HuH-7 (cell line): ENCODE data around the gene ZNF91.
"Not testable (repeated sequence)": the region's sequence is repeated elsewhere in the genome, so short reads cannot be mapped to it uniquely, and the experiment has no call there.

Experiments used
- DNase-seq: peaks from one replicate; pipeline ENCODE4 v3.0.0; 2011; ENCODE audit warnings: low spot score

The ZNF91 gene

DNA sequence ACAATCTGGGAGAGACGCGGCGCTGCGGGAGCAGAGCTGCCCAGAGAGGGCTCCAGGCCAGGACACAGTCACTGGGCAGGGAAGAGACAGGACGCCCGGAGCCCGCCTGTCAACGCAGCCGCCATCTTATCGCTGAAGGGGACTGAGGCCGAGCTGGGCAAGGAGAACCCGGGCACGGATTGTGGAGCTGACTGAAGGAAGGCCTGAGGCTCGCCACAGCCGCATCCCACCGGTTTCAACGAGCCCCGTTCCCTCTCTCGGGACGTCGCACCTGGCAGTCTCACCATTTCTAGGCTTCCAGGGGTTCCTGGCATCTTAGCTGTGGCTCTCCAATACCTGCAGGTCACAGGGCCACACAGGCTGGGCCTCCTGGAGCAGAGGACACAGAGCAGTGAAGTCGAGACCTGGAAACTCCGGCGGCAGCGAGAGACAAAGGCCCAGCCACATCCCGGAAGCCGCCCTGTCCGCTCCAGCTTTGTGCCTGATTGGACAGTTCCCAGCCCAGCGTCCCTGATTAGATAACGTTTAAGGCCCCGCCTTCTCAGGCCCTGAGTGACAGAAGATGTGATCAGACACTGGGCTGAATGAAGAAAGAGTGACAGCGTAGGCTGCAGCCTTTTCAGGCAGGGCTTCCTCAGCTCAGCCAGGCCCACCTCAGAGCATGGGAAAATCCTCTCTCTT is at the start of gene ZNF91:
Gene ZNF91 (minus strand): TSS at position 431 of the 681 bp plus-strand sequence. CDS start 117 bp downstream, at position 314.
- peak; percentile 91 for DNase-seq

DNA sequence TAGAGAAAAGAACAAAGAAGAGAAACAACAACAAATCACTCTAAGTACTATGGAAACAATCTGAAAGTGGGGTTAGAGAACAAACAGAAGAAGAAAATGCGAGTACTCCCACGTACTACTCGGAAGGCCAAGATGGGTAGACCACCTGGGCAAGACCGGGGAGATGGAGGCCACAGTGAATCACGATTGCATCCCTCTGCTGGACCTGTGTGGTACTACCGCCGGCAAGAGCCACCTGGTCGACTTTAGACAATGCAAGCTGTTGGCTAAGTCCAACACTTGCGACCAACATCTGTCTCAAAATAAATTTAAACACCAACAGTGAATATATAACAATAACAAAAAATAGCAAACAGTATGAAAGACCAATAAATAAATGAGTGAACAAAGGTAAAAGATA is 45.5 kb upstream of the ZNF91 start:
- peak; percentile 48 for DNase-seq

DNA sequence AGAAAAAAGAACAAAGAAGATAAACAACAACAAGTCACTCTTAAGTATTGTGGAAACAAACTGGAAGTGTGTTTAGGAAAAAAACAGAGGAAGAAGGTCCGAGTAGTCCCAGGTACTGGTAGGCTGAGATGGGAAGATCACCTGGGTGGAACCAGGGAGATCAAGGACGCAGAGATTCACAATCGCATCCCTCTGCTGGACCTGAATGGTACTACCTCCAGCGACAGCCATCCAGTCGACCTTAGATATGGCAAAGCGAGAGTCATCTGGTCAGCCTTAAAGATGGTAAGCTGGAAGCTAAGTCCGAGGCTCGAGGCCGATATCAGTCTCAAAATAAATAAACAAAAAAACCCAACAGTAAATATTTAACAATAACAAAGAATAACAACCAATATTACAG is 44.9 kb upstream of the ZNF91 start:
- DNase-seq = peak; percentile 38

DNA sequence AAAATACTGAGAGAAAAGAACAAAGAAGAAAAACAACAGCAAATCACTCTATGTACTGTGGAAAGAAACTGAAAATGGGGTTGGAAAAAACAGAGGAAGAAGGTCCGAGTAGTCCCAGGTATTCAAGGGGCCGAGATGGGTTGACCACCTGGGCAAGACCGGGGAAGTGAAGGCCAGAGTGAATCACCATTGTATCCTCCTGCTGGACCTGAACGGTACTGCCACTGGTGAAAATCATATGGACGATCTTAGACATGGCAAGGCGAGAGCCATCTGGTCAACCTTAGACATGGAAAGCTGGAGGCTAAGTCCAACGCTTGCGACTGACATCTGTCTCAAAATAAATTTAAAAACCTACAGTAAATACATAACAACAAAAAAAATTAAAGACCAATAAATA is 44.4 kb upstream of the ZNF91 start:
- no peak for DNase-seq

DNA sequence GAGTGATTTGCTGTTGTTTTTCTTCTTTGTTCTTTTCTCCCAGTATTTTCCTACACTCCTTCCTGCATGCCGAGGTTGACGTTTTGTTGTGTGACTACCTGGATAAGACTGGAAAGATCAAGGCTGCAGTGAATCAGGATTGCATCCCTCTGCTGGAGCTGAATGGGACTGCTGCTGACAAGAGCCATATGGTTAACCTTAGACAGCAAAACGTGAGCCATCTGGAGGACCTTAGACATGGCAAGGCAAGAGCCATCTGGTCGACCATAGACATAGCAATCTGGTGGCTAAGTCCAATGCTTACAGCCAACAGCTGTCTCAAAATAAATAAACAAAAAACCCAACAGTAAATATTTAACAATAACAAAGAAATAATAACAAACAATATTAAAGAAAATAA is 42.6 kb upstream of the ZNF91 start:
- no peak for DNase-seq

DNA sequence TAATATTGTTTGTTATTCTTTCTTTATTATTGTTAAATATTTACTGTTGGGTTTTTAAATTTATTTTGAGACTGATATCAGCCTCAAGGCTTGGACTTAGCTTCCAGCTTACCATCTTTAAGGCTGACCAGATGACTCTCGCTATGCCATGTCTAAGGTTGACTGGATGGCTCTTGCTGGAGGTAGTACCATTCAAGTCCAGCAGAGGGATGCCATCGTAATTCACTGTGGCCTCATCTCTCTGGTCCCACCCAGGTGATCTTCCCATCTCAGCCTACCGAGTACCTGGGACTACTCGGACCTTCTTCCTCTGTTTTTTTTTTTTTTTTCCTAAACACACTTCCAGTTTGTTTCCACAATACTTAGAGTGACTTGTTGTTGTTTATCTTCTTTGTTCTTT is 41.7 kb upstream of the ZNF91 start:
- DNase-seq = peak; percentile 50

DNA sequence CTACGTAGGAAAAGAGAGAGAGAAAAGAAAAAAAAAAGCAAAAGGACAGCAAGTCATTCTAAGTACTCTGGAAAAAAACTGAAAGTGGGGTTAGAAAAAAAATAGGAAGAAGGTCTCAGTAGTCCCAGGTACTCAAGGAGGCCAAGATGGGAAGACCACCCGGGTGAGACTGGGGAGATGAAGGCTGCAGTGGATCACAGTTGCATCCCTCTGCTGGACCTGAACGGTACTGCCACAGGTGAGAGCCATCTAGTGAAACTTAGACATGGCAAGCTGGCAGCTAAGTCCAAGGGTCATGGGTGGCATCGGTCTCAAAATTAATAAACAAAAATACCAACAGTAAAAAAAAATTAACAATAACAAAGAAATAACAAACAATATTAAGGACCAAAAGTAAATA is 41.0 kb upstream of the ZNF91 start:
- no peak for DNase-seq

DNA sequence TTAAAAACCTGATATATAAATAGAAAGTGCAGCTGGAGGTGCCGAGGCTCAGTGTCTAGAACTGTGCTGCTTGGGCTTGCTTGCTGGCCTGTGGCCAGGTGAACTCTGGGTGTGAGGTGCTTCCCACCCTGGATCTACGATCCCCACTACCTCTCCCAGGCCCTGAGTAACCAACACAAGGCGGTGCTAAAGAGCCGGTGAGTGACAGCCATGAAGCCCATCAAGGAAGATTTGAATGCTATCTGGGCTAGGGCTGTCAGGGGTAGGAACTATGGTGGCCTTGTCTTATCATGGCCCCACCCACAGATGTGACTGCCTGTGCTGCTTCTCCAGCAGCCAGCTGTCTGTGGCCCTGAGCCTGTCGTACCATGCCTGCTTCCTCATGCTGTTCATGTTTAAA is 25.6 kb upstream of the ZNF91 start:
- no peak for DNase-seq

DNA sequence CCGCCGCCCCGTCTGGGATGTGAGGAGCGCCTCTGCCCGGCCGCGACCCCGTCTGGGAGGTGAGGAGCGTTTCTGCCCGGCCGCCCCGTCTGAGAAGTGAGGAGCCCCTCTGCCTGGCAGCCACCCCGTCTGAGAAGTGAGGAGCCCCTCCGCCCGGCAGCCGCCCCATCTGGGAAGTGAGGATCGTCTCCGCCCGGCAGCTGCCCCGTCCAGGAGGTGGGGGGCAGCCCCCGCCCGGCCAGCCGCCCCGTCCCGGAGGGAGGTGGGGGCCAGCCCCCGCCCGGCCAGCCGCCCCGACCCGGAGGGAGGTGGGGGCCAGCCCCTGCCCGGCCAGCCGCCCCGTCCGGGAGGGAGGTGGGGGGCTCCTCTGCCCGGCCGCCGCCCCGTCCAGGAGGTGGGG is 24.0 kb upstream of the ZNF91 start:
- DNase-seq = not testable (repeated sequence)

DNA sequence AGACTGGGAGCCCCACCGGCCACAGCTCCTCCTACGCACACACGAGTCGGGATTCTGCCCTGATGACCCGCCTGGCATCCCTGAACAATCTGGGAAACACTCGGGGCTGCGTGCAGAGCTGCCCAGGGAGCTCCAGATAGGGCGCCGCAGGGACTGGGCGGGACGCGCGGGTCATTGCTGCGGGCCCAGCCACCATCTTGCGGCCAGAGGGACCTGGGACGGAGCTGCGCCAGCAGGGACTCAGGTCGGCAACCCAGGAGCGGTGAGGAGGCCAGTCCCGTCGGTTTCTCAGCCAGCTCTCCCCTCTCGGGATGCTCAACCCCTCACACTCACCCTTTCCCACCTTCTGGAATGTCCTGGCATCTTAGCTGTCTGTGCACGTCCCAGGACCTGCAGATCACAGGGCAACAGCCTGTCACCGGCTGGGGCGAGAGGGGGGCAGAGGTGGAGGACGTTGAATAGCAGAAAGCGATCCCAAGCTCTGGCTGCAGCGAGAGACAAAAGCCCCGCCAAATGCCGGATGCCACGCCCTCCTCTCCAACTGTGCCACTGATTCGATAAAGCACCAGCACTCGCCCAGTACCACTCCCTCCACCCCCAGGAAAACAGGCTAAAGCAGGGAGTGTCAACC is 20.4 kb upstream of the ZNF91 start:
- peak; percentile 85 for DNase-seq

DNA sequence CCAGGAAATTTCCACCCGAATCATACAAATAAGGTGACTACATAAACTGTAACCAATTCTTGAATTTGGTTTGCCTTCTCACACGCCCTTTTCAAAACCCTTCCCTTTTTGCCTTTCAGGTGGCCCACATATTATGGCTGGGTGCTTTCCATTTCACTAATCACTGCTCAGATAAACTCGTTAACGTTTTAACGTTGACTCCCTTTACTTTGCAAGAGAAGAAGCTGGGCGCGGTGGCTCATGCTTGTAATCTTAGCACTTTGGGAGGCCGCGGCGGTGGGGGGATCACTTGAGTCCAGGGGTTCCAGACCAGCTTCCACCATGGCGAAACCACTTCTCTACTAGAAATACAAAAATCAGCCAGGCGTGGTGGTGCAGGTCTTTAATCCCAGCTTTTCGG is 19.8 kb upstream of the ZNF91 start:
- no peak for DNase-seq

DNA sequence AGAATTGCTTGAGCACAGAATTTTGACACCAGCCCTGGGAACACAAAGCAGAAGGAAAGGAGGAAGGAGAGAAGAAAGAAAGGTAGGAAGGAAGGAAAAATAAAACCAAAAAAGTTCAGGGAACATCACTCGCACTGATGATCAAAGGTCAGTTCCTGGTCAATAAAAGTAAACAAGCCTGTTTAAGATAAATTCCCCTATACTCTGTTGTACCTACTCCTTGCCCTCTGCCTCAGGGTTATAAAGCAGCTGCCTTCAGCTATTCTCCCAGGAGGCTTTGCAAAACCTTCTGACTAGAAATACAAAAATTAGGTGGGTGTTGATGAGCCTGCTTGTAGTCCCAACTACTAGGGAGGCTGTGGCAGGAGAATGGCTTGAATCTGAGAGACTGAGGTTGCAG is 14.9 kb upstream of the ZNF91 start:
- peak; percentile 41 for DNase-seq

DNA sequence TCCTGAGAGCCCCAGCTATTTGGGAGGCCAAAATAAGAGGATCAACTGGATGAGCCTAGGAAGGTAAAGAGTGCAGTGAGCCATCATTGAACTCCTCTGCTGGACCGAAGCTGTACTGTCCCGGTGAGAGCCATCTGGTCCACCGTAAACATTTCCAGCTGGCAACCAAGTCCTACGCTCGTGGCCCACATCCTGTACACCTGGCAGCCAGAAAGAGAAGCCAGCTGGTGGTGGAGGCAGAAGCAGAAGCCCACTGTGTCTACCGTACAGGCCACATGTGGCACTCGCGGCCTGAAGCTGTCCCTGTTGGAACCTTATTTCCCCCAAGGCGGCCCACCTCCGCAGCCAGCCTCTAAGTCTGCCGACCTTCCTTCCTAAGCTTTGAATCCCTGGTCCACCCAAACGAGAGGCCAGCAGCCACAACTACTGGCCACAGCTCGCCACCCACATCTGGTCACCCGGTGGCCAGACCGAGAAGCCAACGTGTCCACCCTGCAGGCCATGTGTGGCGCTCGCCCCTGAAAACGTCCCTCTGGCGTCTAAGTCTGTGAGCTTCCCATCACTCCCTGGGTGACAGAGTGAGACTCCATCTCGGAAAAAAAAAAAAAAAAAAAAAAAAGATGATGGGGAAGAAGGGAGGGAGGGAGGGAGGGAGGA is 14.2 kb upstream of the ZNF91 start:
- no peak for DNase-seq

DNA sequence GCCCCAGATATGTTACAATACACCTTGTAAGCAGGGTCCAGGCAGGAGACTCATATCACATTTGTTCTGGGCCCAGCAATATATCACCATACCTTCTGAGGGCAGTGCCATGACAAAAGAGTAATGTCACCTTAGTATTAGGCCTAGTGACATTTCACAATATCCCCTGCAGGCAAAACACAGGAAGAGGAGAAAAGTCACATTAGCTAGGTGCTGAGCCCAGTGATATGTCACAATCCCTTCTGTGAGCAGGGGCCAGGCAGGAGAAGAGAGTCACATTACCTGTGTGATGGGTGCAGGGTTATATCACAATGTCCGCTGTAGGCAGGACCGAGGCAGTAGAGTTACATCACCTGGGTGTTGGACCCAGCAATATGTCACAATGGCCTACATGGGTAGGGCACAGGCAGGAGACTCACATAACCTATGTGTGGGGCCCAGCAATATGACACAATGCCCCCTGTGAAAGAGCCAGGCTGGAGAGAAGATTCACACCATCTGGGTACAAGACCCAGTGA is 12.4 kb upstream of the ZNF91 start:
- no peak for DNase-seq

DNA sequence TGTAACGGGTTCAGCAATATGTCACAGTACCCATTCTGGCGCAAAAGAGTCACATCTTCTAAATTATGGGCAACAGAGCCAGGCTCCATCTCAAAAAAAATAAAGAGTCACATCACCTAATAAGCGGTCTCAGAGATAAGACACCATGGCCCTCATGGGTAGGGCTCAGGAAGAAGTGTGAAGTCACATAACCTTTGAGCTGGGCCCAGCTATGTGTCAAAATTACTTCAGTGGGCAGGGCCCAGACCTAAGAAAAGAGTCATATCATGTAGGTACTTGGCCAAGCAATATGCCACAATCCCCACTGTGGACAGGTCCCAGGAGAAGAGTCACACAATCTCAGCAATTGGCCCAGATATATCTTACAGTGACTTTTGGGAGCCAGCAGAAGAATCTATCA is 11.4 kb upstream of the ZNF91 start:
- no peak for DNase-seq

DNA sequence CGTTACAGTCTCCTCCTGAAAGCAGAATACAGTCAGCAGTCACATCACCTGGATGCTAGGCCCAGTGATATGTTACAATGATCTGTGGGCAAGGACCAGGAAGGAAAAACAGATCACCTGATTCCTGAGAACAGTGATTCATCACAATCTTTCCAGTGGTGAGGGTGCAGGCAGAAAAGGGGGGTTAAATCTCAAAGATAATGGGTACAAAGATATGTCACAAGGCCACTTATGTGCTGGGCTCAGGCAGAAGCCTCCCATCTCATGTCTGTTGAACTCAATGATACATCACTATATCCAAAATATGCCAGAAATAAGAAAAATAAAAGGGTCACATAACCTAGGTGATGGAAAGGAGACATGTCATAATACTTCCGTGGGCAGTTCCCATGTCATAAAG is 10.8 kb upstream of the ZNF91 start:
- DNase-seq = no peak

DNA sequence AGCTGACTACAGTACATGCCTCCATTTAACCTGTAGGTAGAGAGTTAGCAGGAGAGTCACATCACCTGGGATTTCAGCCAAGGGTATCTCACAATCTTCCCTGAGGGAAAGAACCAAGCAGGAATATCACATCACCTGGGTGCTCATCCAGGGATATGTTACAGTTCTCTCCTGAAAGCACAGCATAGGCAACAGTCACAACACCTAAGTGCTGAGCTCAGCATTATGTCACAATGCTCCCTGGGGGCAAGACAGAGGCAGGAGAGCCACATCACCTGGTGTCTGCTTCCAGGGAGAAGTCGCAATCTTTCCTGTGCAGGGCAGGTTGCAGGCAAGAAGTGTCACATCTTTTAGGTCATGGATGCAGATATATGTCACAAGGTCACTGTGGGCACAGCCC is 9.4 kb upstream of the ZNF91 start:
- DNase-seq = no peak

DNA sequence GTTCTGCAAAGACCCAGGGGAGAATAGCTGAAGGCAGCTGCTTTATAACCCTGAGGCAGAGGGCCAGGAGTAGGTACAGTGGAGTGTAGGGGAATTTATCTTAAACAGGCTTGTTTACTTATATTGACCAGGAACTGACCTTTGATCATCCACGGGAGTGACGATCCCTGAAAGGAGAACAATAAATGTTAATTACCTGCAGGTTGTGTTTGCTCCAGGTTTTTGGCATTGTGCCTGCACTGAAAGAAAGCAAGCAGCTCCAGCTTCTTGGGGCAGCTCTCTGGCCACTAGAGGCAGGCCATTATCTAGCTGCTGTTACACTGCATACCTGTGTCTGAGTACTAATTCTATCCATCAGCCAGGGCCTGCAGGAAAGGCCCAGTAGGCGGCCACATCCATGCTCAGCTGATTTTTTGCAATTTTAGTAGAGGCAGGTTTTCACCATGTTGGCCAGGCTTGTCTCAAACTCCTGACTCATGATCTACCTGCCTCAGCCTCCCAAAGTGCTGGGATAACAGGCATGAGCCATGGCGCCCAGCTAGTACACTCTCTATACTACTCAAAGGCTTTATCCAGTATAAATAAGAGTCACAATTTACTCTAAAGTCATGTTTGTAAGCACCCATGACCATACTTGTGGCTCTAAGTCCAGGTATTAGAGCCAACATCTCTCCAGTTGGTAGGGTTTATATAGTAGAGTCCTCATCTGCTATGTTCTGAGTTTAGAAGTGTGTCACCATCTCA is 8.5 kb upstream of the ZNF91 start:
- DNase-seq = peak; percentile 87

DNA sequence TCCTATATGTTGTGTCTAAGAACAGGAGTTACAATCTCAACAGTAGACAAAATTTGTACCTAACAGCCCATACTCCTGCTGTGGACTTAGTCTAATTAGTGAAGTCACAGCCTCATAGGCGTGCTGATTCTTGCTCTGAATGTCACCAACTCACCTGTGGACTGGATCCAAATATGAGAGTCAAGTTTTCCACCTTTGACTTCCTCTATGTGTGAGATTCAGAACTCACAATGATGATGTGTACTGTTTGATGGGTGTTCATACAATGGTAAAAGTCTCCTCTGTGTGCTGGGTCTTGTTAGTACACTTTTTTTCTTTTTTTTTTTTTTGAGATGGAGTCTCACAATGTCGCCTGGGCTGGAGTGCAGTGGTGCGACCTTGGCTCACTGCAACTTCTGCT is 7.8 kb upstream of the ZNF91 start:
- DNase-seq = no peak

DNA sequence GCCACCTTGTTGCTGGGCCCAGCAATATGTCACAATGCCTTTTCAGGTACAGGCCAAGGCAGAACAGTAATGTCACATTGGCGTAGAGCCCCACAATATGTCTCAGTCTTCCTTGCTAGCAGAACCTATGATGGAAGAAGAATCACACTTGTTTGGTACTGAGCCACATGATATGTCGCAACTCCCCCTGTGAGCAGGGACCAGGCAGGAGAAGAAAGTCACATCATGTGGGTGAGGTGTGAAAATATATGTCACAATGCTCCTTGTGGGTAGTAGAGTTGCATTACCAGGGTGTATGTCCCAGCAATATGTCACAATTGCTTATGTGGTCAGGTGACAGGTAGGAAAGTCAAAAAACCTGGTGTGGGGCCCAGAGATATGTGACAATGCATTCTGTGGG is 7.1 kb upstream of the ZNF91 start:
- no peak for DNase-seq

DNA sequence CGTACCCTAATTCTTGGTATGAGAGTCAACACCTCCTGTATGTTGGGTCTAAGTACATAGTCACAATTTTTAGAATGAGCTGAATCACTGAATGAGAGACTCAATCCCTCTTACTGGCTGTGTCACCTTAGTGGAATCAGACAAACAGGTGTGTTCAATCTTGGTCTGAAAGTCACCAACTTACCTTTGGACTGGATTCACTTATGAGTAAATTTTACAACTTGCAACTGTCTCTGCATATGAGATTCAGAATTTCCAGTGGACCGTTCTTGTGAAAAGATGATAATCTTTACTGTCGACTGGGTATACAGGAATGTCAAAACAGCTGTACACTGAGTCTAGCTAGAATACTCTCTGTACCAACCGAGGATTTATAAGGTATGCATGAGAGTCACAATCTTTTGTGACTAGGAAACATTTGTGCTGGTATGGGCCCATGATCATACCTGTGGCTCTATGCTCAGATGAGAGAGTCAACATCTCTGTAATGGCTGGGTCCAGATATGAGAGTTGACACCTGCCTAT is 5.9 kb upstream of the ZNF91 start:
- no peak for DNase-seq

DNA sequence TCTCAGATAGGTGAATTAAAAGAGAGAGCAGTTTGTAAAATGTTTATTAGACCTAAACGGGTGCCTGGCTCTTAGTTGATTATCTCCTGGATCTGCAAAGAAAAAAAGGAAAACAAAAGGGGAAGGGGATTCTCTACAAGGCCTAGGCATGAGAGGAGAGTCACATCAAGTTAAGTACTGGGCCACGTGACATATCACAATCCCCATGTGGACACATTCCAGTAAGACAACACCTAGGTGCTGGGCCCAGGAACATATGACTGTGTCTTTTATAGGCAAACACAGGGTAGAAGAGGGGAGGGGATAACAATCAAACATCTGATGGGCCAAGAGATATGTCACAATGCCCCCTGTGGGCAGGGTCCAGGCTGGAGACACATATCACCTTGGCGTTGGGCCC is 4.2 kb upstream of the ZNF91 start:
- no peak for DNase-seq
